Activated naive CD4-positive, alpha-beta T cell treated with anti-CD3 and anti-CD28 coated beads for 36 hours (primary cell): Measurements from ENCODE around the gene GNB4. TPM values are rescaled to one million over a fixed set of nuclear protein-coding genes. Genes with fewer than 3 reads are reported as not detected.
A peak's percentile ranks its signal among the peaks of the same experiment; 100 is the strongest.

Source experiments
- CTCF ChIA-PET: fragments of 350-600 bp; sonication (Branson Sonifier 250); formaldehyde crosslinking; loops from one replicate; lab custom pipeline; 2021; ENCODE audit warnings: antibody characterized with exemption; lab: Charles Lee
- DNase-seq: peaks from one replicate; pipeline ENCODE4 v3.0.0-alpha.2; 2020
- H3K27ac Mint-ChIP-seq: one replicate; pipeline ENCODE4 v1.8.0; 2021; ENCODE audit warnings: mild to moderate bottlenecking, mixed read lengths
- H3K27me3 Mint-ChIP-seq: one replicate; pipeline ENCODE4 v1.8.0; 2021; ENCODE audit warnings: low read depth, mixed read lengths
- H3K36me3 Mint-ChIP-seq: one replicate; pipeline ENCODE4 v1.8.0; 2021; ENCODE audit warnings: low read depth, mixed read lengths
- H3K4me1 Mint-ChIP-seq: one replicate; pipeline ENCODE4 v1.8.0; 2021; ENCODE audit warnings: low read depth, mixed read lengths
- H3K4me3 Mint-ChIP-seq: one replicate; pipeline ENCODE4 v1.8.0; 2021; ENCODE audit warnings: mild to moderate bottlenecking, moderate library complexity, mixed read lengths
- H3K9me3 Mint-ChIP-seq: one replicate; pipeline ENCODE4 v1.8.0; 2021; ENCODE audit warnings: mixed read lengths
- intact Hi-C: fragments of 100-400 bp; cut with micrococcal nuclease; formaldehyde crosslinking; loops from one replicate; pipeline ENCODE4 v1.15.1; 2023
- total RNA-seq, 2 experiments: library from RNA; stranded (reverse); gene quantifications; one replicate each; pipeline ENCODE4 v1.2.3, GENCODE V29; 2021

GNB4 gene
- total RNA-seq, 2 experiments from 2014 or later, result 0.26 to 0.74 TPM

- H3K9me3 Mint-ChIP-seq, result no peaks in the 10 kb centered on the region
- CTCF ChIA-PET, result no interaction called here
- intact Hi-C loops, result no loop called here
- DNase-seq, result no peak
- H3K27ac Mint-ChIP-seq, result no peak overlapping the region
- H3K4me3 Mint-ChIP-seq, result no peak overlapping the region
- H3K4me1 Mint-ChIP-seq, result no peaks in the 10 kb centered on the region
- H3K36me3 Mint-ChIP-seq, result peaks cover 10% of the 10 kb centered on the region
- H3K27me3 Mint-ChIP-seq, result no peaks in the 10 kb centered on the region
These were observed 49.7 kb downstream of the GNB4 start for GRCh38 chr3:179401561-179401960.

- Mint-ChIP-seq H3K4me3 (no peak overlapping the region), H3K9me3 (no peaks in the 10 kb centered on the region), H3K36me3 (peaks cover 10% of the 10 kb centered on the region), H3K4me1 (no peaks in the 10 kb centered on the region), H3K27me3 (no peaks in the 10 kb centered on the region), H3K27ac (no peak overlapping the region)
- CTCF ChIA-PET, result no interaction called here
- DNase-seq, result no peak
- intact Hi-C loops, result no loop called here
These were observed 52.6 kb downstream of the GNB4 start for GRCh38 chr3:179398574-179399231.

GRCh38 chr3:179391906-179392305 lies 59.4 kb downstream of the GNB4 start:
- Mint-ChIP-seq H3K4me3 (no peak overlapping the region), H3K27ac (no peak overlapping the region), H3K9me3 (no peaks in the 10 kb centered on the region), H3K27me3 (no peaks in the 10 kb centered on the region), H3K4me1 (no peaks in the 10 kb centered on the region), H3K36me3 (peaks cover 24% of the 10 kb centered on the region)
- CTCF ChIA-PET, result interaction anchor here (0.6 kb wide), 1 partner anchor 446 kb away, joined by 3 read pairs; no protein-coding TSS in a partner anchor
- DNase-seq, result no peak
- intact Hi-C loops, result no loop called here

- DNase-seq, result no peak
- CTCF ChIA-PET, result interaction anchor here (0.6 kb wide), 2 partner anchors 27 to 1538 kb away, joined by 3 to 4 read pairs; no protein-coding TSS in a partner anchor
- no peaks in the 10 kb centered on the region for H3K4me1 Mint-ChIP-seq
- no peak overlapping the region for H3K27ac Mint-ChIP-seq
- no peaks in the 10 kb centered on the region for H3K27me3 Mint-ChIP-seq
- H3K4me3 Mint-ChIP-seq, result no peak overlapping the region
- intact Hi-C loops, result no loop called here
- H3K9me3 Mint-ChIP-seq, result peaks cover 2% of the 10 kb centered on the region
- peaks cover 28% of the 10 kb centered on the region for H3K36me3 Mint-ChIP-seq
These were observed 74.8 kb downstream of the GNB4 start for GRCh38 chr3:179376474-179376873.

- H3K36me3 Mint-ChIP-seq, result peaks cover 26% of the 10 kb centered on the region
- no peaks in the 10 kb centered on the region for H3K4me1 Mint-ChIP-seq
- no peak overlapping the region for H3K4me3 Mint-ChIP-seq
- no peaks in the 10 kb centered on the region for H3K27me3 Mint-ChIP-seq
- intact Hi-C loops, result no loop called here
- CTCF ChIA-PET, result no interaction called here
- no peak for DNase-seq
- H3K27ac Mint-ChIP-seq, result no peak overlapping the region
- H3K9me3 Mint-ChIP-seq, result no peaks in the 10 kb centered on the region
These were observed 75.9 kb downstream of the GNB4 start for GRCh38 chr3:179375091-179375999.

GRCh38 chr3:179373938-179374337 lies 77.3 kb downstream of the GNB4 start:
- Mint-ChIP-seq H3K4me1 (no peaks in the 10 kb centered on the region), H3K27me3 (no peaks in the 10 kb centered on the region), H3K9me3 (no peaks in the 10 kb centered on the region), H3K27ac (no peak overlapping the region), H3K36me3 (peaks cover 16% of the 10 kb centered on the region), H3K4me3 (no peak overlapping the region)
- no peak for DNase-seq
- intact Hi-C loops, result no loop called here
- CTCF ChIA-PET, result no interaction called here

GRCh38 chr3:179369621-179370020 lies 81.6 kb downstream of the GNB4 start:
- no peak for DNase-seq
- H3K4me3 Mint-ChIP-seq, result no peak overlapping the region
- CTCF ChIA-PET, result interaction anchor here (0.6 kb wide), 1 partner anchor 189 kb away, joined by 6 read pairs; no protein-coding TSS in a partner anchor
- no peaks in the 10 kb centered on the region for H3K4me1 Mint-ChIP-seq
- no peak overlapping the region for H3K27ac Mint-ChIP-seq
- no peaks in the 10 kb centered on the region for H3K27me3 Mint-ChIP-seq
- no peaks in the 10 kb centered on the region for H3K9me3 Mint-ChIP-seq
- H3K36me3 Mint-ChIP-seq, result peaks cover 11% of the 10 kb centered on the region
- intact Hi-C loops, result no loop called here

GRCh38 chr3:179363332-179363731 lies 87.9 kb downstream of the GNB4 start:
- Mint-ChIP-seq H3K27me3 (no peaks in the 10 kb centered on the region), H3K4me1 (no peaks in the 10 kb centered on the region), H3K4me3 (no peak overlapping the region), H3K9me3 (no peaks in the 10 kb centered on the region), H3K27ac (no peak overlapping the region), H3K36me3 (peaks cover 23% of the 10 kb centered on the region)
- DNase-seq, result no peak
- intact Hi-C loops, result no loop called here
- CTCF ChIA-PET, result interaction anchor here (0.7 kb wide), 1 partner anchor 404 kb away, joined by 7 read pairs; no protein-coding TSS in a partner anchor

GRCh38 chr3:179355996-179356395 lies 95.3 kb downstream of the GNB4 start:
- peaks cover 46% of the 10 kb centered on the region for H3K36me3 Mint-ChIP-seq
- no peak for DNase-seq
- CTCF ChIA-PET, result no interaction called here
- no peaks in the 10 kb centered on the region for H3K9me3 Mint-ChIP-seq
- H3K4me3 Mint-ChIP-seq, result no peak overlapping the region
- intact Hi-C loops, result no loop called here
- no peaks in the 10 kb centered on the region for H3K27me3 Mint-ChIP-seq
- peaks cover 7% of the 10 kb centered on the region for H3K4me1 Mint-ChIP-seq
- no peak overlapping the region for H3K27ac Mint-ChIP-seq

GRCh38 chr3:179348325-179349013 lies 102.8 kb downstream of the GNB4 start:
- intact Hi-C loops, result loop anchor here (1.0 to 5.0 kb wide), 2 partner anchors 261 to 304 kb away; partner anchors contain the start of gene USP13
- H3K27me3 Mint-ChIP-seq, result no peaks in the 10 kb centered on the region
- no peak for DNase-seq
- H3K4me1 Mint-ChIP-seq, result peaks cover 13% of the 10 kb centered on the region
- peak overlapping the region; percentile 91 for H3K4me3 Mint-ChIP-seq
- H3K36me3 Mint-ChIP-seq, result peaks cover 11% of the 10 kb centered on the region
- CTCF ChIA-PET, result interaction anchor here (0.6 to 1.3 kb wide), 2 partner anchors 17 to 28 kb away, joined by 4 read pairs; no protein-coding TSS in a partner anchor
- no peak overlapping the region for H3K27ac Mint-ChIP-seq
- no peaks in the 10 kb centered on the region for H3K9me3 Mint-ChIP-seq

- Mint-ChIP-seq H3K27ac (peak within 1 kb of the TSS; percentile 91), H3K36me3 (peaks cover 8% of the 10 kb centered on the region), H3K4me1 (peaks cover 13% of the 10 kb centered on the region), H3K4me3 (peak within 1 kb of the TSS; percentile 91), H3K27me3 (no peaks in the 10 kb centered on the region), H3K9me3 (no peaks in the 10 kb centered on the region)
- CTCF ChIA-PET, result no interaction called here
- peak; percentile 94 for DNase-seq
- intact Hi-C loops, result loop anchor here (1.0 to 5.0 kb wide), 11 partner anchors 24 to 1255 kb away; partner anchors contain the start of genes ACTL6A, MRPL47, NDUFB5 and TTC14
These were observed 103.7 kb downstream of the GNB4 start, which contains the start of gene MFN1 for GRCh38 chr3:179347345-179348194. Gene MFN1, plus strand, starts transcription at chr3:179347709. Its CDS starts 1,143 bp downstream, at chr3:179348852.
